ENCODE data around the gene PXK.
"Not testable (repeated sequence)": the region's sequence is repeated elsewhere in the genome, so short reads cannot be mapped to it uniquely, and the experiment has no call there.

PXK gene

GRCh38 chr3:58332575-58333188 is at the start of gene PXK:
Gene PXK (plus strand): TSS chr3:58332892. CDS start chr3:58332989, 97 bp downstream.
- DNase-seq = peak; percentile 33

- no peak for DNase-seq
Observed at GRCh38 chr3:58285334-58285733, 47.4 kb upstream of the PXK start.

- DNase-seq = no peak
Observed at GRCh38 chr3:58287354-58287753, 45.3 kb upstream of the PXK start.

GRCh38 chr3:58288011-58288728 is 44.5 kb upstream of the PXK start:
- DNase-seq = no peak

GRCh38 chr3:58288964-58289613 is 43.6 kb upstream of the PXK start:
- not testable (repeated sequence) for DNase-seq

- not testable (repeated sequence) for DNase-seq
Observed at GRCh38 chr3:58290446-58290845, 42.2 kb upstream of the PXK start.

- DNase-seq = no peak
Observed at GRCh38 chr3:58291671-58292338, 40.9 kb upstream of the PXK start.

GRCh38 chr3:58292866-58293265 is 39.8 kb upstream of the PXK start:
- no peak for DNase-seq

- no peak for DNase-seq
Observed at GRCh38 chr3:58293516-58293915, 39.2 kb upstream of the PXK start.

- DNase-seq = no peak
Observed at GRCh38 chr3:58296269-58296668, 36.4 kb upstream of the PXK start.

GRCh38 chr3:58296843-58297242 is 35.8 kb upstream of the PXK start:
- DNase-seq = no peak

GRCh38 chr3:58298190-58298589 is 34.5 kb upstream of the PXK start:
- DNase-seq = no peak

- no peak for DNase-seq
Observed at GRCh38 chr3:58299075-58299474, 33.6 kb upstream of the PXK start.

- DNase-seq = no peak
Observed at GRCh38 chr3:58299839-58300516, 32.7 kb upstream of the PXK start.

- DNase-seq = peak; percentile 86
Observed at GRCh38 chr3:58305882-58306711, 26.6 kb upstream of the PXK start, which contains the start of the genes HTD2 and RPP14. Gene HTD2 (plus strand): TSS chr3:58306520. CDS start chr3:58317614, 11,094 bp downstream. Gene RPP14 (plus strand): TSS chr3:58306245. CDS start chr3:58310330, 4,085 bp downstream.

GRCh38 chr3:58307639-58308215 is 25.0 kb upstream of the PXK start:
- no peak for DNase-seq

- no peak for DNase-seq
Observed at GRCh38 chr3:58308728-58309127, 24.0 kb upstream of the PXK start.

GRCh38 chr3:58317811-58318210 is 14.9 kb upstream of the PXK start:
- no peak for DNase-seq

- no peak for DNase-seq
Observed at GRCh38 chr3:58321791-58322190, 10.9 kb upstream of the PXK start.

GRCh38 chr3:58322793-58323192 is 9.9 kb upstream of the PXK start:
- no peak for DNase-seq

All from GOT3 (cell line).